Astrocyte (in vitro differentiated cells and primary cell): ENCODE data around the gene YBX3. TPM values are rescaled to one million over a fixed set of nuclear protein-coding genes. Genes with fewer than 3 reads are reported as not detected.

Source experiments
- DNase-seq: peaks from one replicate; pipeline ENCODE4 v3.0.0-alpha.2; 2010; ENCODE audit warnings: low read depth
- FAIRE-seq: peaks from 2 replicates; lab custom pipeline; 2011; peaks lifted over from hg19 to GRCh38; lab: Jason Lieb, UNC
- H2AFZ ChIP-seq: 2 replicates; pipeline ENCODE4 v1.6.0; 2012; ENCODE audit warnings: low read depth, low read length, inconsistent platforms
- H3K27ac ChIP-seq: 2 replicates; pipeline ENCODE4 v1.5.1; 2011; ENCODE audit warnings: low read depth, low read length, inconsistent platforms
- H3K27me3 ChIP-seq: 2 replicates; pipeline ENCODE4 v1.6.0; 2011; ENCODE audit warnings: low read length, inconsistent platforms; ENCODE audit not compliant: insufficient read depth
- H3K36me3 ChIP-seq: 2 replicates; pipeline ENCODE4 v1.5.1; 2011; ENCODE audit warnings: low read length, inconsistent platforms; ENCODE audit not compliant: insufficient read depth
- H3K4me1 ChIP-seq: 2 replicates; pipeline ENCODE4 v1.5.1; 2011; ENCODE audit warnings: low read length, inconsistent platforms; ENCODE audit not compliant: insufficient read depth
- H3K4me2 ChIP-seq: 2 replicates; pipeline ENCODE4 v1.6.0; 2012; ENCODE audit warnings: low read length, inconsistent platforms
- H3K4me3 ChIP-seq: 2 replicates; pipeline ENCODE4 v1.5.1; 2011; ENCODE audit warnings: low read depth, mild to moderate bottlenecking, low read length, inconsistent platforms; ENCODE audit not compliant: insufficient read depth
- H3K79me2 ChIP-seq: 2 replicates; pipeline ENCODE4 v1.6.0; 2012; ENCODE audit warnings: mild to moderate bottlenecking, low read length, inconsistent platforms; ENCODE audit not compliant: insufficient read depth
- H3K9ac ChIP-seq: 2 replicates; pipeline ENCODE4 v1.6.0; 2012; ENCODE audit warnings: mild to moderate bottlenecking, low read length, inconsistent platforms
- H3K9me3 ChIP-seq: 2 replicates; pipeline ENCODE4 v1.5.1; 2012; ENCODE audit warnings: low read depth, mild to moderate bottlenecking, low read length, inconsistent platforms; ENCODE audit not compliant: insufficient read depth
- H4K20me1 ChIP-seq: 2 replicates; pipeline ENCODE4 v1.6.0; 2012; ENCODE audit warnings: low read length, inconsistent platforms; ENCODE audit not compliant: insufficient read depth
- H3K27ac Mint-ChIP-seq: one replicate; pipeline ENCODE4 v1.8.0; 2021; ENCODE audit warnings: mild to moderate bottlenecking, mixed read lengths; ENCODE audit not compliant: unreplicated experiment
- H3K27me3 Mint-ChIP-seq: one replicate; pipeline ENCODE4 v1.8.0; 2021; ENCODE audit warnings: low read depth, mixed read lengths; ENCODE audit not compliant: unreplicated experiment
- H3K36me3 Mint-ChIP-seq: one replicate; pipeline ENCODE4 v1.8.0; 2021; ENCODE audit warnings: low read depth, mixed read lengths; ENCODE audit not compliant: unreplicated experiment
- H3K4me1 Mint-ChIP-seq: one replicate; pipeline ENCODE4 v1.8.0; 2021; ENCODE audit warnings: low read depth, mixed read lengths; ENCODE audit not compliant: unreplicated experiment
- H3K4me3 Mint-ChIP-seq: one replicate; pipeline ENCODE4 v1.8.0; 2021; ENCODE audit warnings: mild to moderate bottlenecking, moderate library complexity, mixed read lengths; ENCODE audit not compliant: unreplicated experiment
- H3K9me3 Mint-ChIP-seq: one replicate; pipeline ENCODE4 v1.8.0; 2021; ENCODE audit warnings: mild to moderate bottlenecking, mixed read lengths; ENCODE audit not compliant: unreplicated experiment
- CTCF ChIP-seq: IDR thresholded peaks from 2 replicates; pipeline ENCODE4 v1.5.1; 2011; ENCODE audit warnings: low read depth, mild to moderate bottlenecking, inconsistent platforms, low read length, moderate library complexity; ENCODE audit not compliant: insufficient read depth
- EZH2 ChIP-seq: IDR thresholded peaks from 2 replicates; pipeline ENCODE4 v1.6.1; 2012; ENCODE audit warnings: mild to moderate bottlenecking, low read length, inconsistent platforms; ENCODE audit not compliant: insufficient read depth
- total RNA-seq: library from RNA; stranded (reverse); gene quantifications from 2 replicates; pipeline ENCODE4 v1.2.1, GENCODE V29; 2021

Gene YBX3
- total RNA-seq, 1 donor from 2014 or later = 527 TPM

DNA sequence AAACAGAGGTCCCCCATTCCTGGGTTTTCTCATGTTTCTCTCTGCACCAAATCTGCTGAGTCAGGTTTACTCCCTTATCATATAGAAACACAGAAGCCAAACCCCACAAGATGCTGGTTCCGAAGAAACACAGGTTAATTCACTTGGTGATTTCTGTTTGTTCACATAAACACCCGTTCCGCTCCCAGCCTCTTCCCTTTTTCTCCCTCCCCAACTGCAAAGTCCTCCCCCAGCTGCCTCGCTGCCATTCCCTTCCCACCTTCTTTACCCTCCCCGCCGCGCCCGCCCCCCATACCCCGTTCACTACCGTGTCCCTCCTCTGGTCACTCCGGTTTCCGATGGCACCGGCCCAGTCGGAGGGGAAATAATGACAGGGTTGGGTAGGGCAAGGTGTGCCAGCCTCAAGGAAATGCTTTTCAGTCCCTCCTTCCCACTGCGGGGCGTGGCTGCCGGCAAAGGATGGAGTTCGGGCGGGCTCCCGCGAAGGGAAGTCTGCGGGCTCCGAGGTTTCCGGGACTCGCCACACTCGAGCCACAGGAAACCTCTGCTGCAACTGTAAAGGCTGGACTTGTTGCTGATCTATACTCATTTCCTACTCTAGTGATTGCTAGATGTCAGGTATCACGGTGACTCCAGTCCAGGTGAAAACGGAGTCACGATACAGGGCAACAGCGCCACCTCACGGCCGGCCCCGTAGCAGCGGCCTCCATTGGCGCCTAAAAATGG lies 49.3 kb downstream of the YBX3 start, which contains the start of gene STYK1:
TSS of gene STYK1 (minus strand) at position 394 of the 726 bp plus-strand sequence. CDS start 39,434 bp downstream, outside the sequence.
- Histone ChIP-seq H3K9ac (peak within 1 kb of the TSS; percentile 43), H3K4me2 (peak within 1 kb of the TSS; percentile 93)

DNA sequence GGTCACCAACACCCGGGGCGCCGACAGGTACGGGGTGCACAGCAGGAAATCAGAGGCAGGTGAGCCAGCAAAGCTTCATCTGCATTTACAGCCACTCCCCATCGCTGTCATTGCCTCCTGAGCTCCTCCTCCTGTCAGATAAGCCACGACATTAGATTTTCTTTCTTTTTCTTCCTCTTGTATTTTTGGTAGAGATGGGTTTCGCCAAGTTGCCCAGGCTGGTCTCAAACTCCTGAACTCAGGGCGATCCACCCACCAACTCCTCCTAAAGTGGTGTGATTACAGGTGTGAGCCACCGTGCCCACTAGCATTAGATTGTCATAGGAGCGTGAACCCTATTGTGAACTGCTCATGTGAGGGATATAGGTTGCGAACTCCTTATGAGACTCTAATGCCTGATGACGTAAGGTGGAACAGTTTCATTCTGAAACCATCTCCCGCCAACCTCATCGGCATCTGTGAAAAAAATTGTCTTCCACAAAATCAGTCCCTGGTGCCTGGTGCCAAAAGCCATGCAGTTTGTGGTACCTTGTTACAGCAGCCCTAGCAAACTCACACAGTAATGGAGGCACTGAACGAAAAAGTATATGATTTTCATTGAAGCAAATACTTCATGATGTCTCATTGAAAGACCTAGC lies 50.8 kb downstream of the YBX3 start:
- H3K4me1 Mint-ChIP-seq = no peaks in the 10 kb centered on the region
- no peaks in the 10 kb centered on the region for H3K4me1 ChIP-seq
- FAIRE-seq = no peak
- H3K27ac ChIP-seq = no peak overlapping the region
- no peaks in the 10 kb centered on the region for H3K79me2 ChIP-seq
- H3K27me3 ChIP-seq = no peaks in the 10 kb centered on the region
- no peak overlapping the region for H3K4me2 ChIP-seq
- H3K36me3 Mint-ChIP-seq = no peaks in the 10 kb centered on the region
- no peaks in the 10 kb centered on the region for H3K9me3 ChIP-seq
- H4K20me1 ChIP-seq = no peaks in the 10 kb centered on the region
- H3K9ac ChIP-seq = no peak overlapping the region
- TF ChIP-seq EZH2 (no peak), CTCF (no peak)
- no peak overlapping the region for H3K27ac Mint-ChIP-seq
- no peak overlapping the region for H3K4me3 ChIP-seq
- peak overlapping the region; percentile 77 for H3K4me3 Mint-ChIP-seq
- no peak for DNase-seq
- peaks cover 3% of the 10 kb centered on the region for H3K9me3 Mint-ChIP-seq
- H3K36me3 ChIP-seq = no peaks in the 10 kb centered on the region
- H2AFZ ChIP-seq = no peak overlapping the region
- peaks cover 2% of the 10 kb centered on the region for H3K27me3 Mint-ChIP-seq

More for the DNA sequence above, 49.3 kb downstream of the YBX3 start, which contains the start of gene STYK1:
- Histone ChIP-seq H3K9me3 (no peaks in the 10 kb centered on the region), H3K4me1 (no peaks in the 10 kb centered on the region), H2AFZ (peak within 1 kb of the TSS; percentile 96), H3K79me2 (no peaks in the 10 kb centered on the region), H4K20me1 (no peaks in the 10 kb centered on the region), H3K36me3 (no peaks in the 10 kb centered on the region), H3K4me3 (peak within 1 kb of the TSS; percentile 79), H3K27me3 (no peaks in the 10 kb centered on the region), H3K27ac (no peak within 1 kb of the TSS)
- Mint-ChIP-seq H3K9me3 (peaks cover 3% of the 10 kb centered on the region), H3K36me3 (no peaks in the 10 kb centered on the region), H3K27ac (peak within 1 kb of the TSS; percentile 77), H3K4me3 (peak within 1 kb of the TSS; percentile 90), H3K4me1 (no peaks in the 10 kb centered on the region), H3K27me3 (peaks cover 2% of the 10 kb centered on the region)
- DNase-seq (peak; percentile 1), FAIRE-seq (no peak)
- TF ChIP-seq CTCF (peak; percentile 87), EZH2 (no peak)
